Lung (tissue), 12 donors: Measurements from ENCODE around the gene RNU1-3. TPM values are rescaled to one million over a fixed set of nuclear protein-coding genes. Genes with fewer than 3 reads are reported as not detected.
"Not testable (repeated sequence)": the region's sequence is repeated elsewhere in the genome, so short reads cannot be mapped to it uniquely, and the experiment has no call there.

Source experiments
- ATAC-seq: fragments of 200-7000 bp; cut with Tn5 transposase; one replicate; pipeline ENCODE4 v1.9.1; 2020; ENCODE audit warnings: moderate number of reproducible peaks; ENCODE audit not compliant: insufficient read depth, low FRiP score
- DNase-seq, 3 donors: peaks; one replicate each; pipeline ENCODE4 v3.0.0-alpha.2; 2013 to 2017
- H3K27ac ChIP-seq, 2 donors: one replicate each; pipeline ENCODE4 v1.5.1; 2013; ENCODE audit warnings: mild to moderate bottlenecking in 2 of 2, moderate library complexity in 2 of 2, control low read depth in 1 of 2, inconsistent platforms in 1 of 2, low read depth in 1 of 2, low read length in 1 of 2
- H3K27me3 ChIP-seq, 3 donors: one replicate each; pipeline ENCODE4 v1.5.1; 2013; ENCODE audit warnings: low read length in 2 of 3; ENCODE audit not compliant: control insufficient read depth in 3 of 3, insufficient read depth in 3 of 3
- H3K36me3 ChIP-seq, 4 donors: one replicate each; pipeline ENCODE4 v1.5.1; 2013; ENCODE audit warnings: low read length in 4 of 4, mild to moderate bottlenecking in 1 of 4, moderate library complexity in 1 of 4; ENCODE audit not compliant: control insufficient read depth in 4 of 4, insufficient read depth in 4 of 4
- H3K4me1 ChIP-seq, 5 donors: one replicate each; pipeline ENCODE4 v1.5.1; 2013; ENCODE audit warnings: low read length in 5 of 5, mild to moderate bottlenecking in 2 of 5, moderate library complexity in 1 of 5; ENCODE audit not compliant: control insufficient read depth in 5 of 5, insufficient read depth in 5 of 5
- H3K4me3 ChIP-seq: one replicate; pipeline ENCODE4 v1.5.1; 2013; ENCODE audit warnings: mild to moderate bottlenecking, control low read depth, moderate library complexity
- H3K9ac ChIP-seq, 2 donors: one replicate each; pipeline ENCODE4 v1.5.1; 2013; ENCODE audit warnings: low read length in 2 of 2, control low read depth in 1 of 2; ENCODE audit not compliant: insufficient read depth in 1 of 2
- H3K9me3 ChIP-seq, 4 donors: one replicate each; pipeline ENCODE4 v1.5.1; 2013; ENCODE audit warnings: low read length in 3 of 4, mild to moderate bottlenecking in 1 of 4, moderate library complexity in 1 of 4; ENCODE audit not compliant: control insufficient read depth in 4 of 4, insufficient read depth in 3 of 4
- CTCF ChIP-seq: IDR thresholded peaks from 2 replicates; pipeline ENCODE4 v1.5.1; 2012; ENCODE audit warnings: mild to moderate bottlenecking; ENCODE audit errors: control extremely low read depth, extremely low read depth
- WGBS, 2 donors: extraction: QIAGEN DNeasy Blood & Tissue Kit; methylation state at CpG; one replicate each; pipeline ENCODE4 v1.1.7; 2013; 5-methylcytosine and 5-hydroxymethylcytosine counted together
- polyA plus RNA-seq, 2 donors: library from polyadenylated mRNA; stranded (reverse); fragments of 200-250 nt; gene quantifications; one replicate each; pipeline ENCODE4 v1.2.1, GENCODE V29; 2013
- total RNA-seq, 2 donors: library from RNA; depleted of rRNA in 1 of 2; stranded (reverse); fragments of >200 nt in 1 of 2; gene quantifications; one replicate each; pipeline ENCODE4 v1.2.1, GENCODE V29; 2014 to 2021
- donor health status: control.
- donor health status: control.
- donor health status: Bipolar disorder and iron deficiency.
- donor health status: healthy.
- donor health status: DM: yes; HTN: yes; CAD: no.

RNU1-3 gene
- total and polyA plus RNA-seq, 4 donors, result under 0.01 to 3,134 TPM; not detected in 2

GRCh38 chr1:16621681-16622315, 45.0 kb downstream of the RNU1-3 start:
- not testable (repeated sequence) for H3K27ac ChIP-seq, H3K4me1 ChIP-seq, ATAC-seq, H3K9ac ChIP-seq, H3K4me3 ChIP-seq, H3K9me3 ChIP-seq, H3K27me3 ChIP-seq, DNase-seq
- WGBS, 2 donors, result 91 to 98% methylated on average over 9 of the region's 9 CpGs
- peaks cover 5 to 36% (median 23%) of the 10 kb centered on the region in 4 donors for H3K36me3 ChIP-seq

GRCh38 chr1:16621300-16621658, 45.5 kb downstream of the RNU1-3 start:
- peaks cover 5 to 33% (median 21%) of the 10 kb centered on the region in 4 donors for H3K36me3 ChIP-seq

GRCh38 chr1:16619803-16620501, 46.8 kb downstream of the RNU1-3 start:
- H3K4me1 ChIP-seq, H3K27me3 ChIP-seq, H3K9me3 ChIP-seq, H3K27ac ChIP-seq, ATAC-seq, H3K9ac ChIP-seq, H3K4me3 ChIP-seq: not testable (repeated sequence)
- WGBS, 2 donors, result 88 to 96% methylated on average over 21 of the region's 21 CpGs
- H3K36me3 ChIP-seq, result peaks cover 5 to 24% (median 16%) of the 10 kb centered on the region in 4 donors
- peak in 2 of 3 donors; percentile 62 to 91 for DNase-seq

More at GRCh38 chr1:16621300-16621658, 45.5 kb downstream of the RNU1-3 start:
- ATAC-seq (no peak), DNase-seq (no peak)
- Histone ChIP-seq H3K27ac (no peak overlapping the region), H3K27me3 (no peaks in the 10 kb centered on the region), H3K9me3 (no peaks in the 10 kb centered on the region), H3K4me3 (no peak overlapping the region), H3K9ac (no peak overlapping the region), H3K4me1 (no peaks in the 10 kb centered on the region)
- TF ChIP-seq CTCF, result no peak
- WGBS, 2 donors, result 96 to 97% methylated on average over 2 of the region's 2 CpGs

- no peak for ATAC-seq
- DNase-seq, result no peak
- Histone ChIP-seq H3K27ac (no peak overlapping the region), H3K4me1 (peaks cover 0 to 7% (median 0%) of the 10 kb centered on the region in 5 donors), H3K27me3 (no peaks in the 10 kb centered on the region), H3K4me3 (no peak overlapping the region), H3K36me3 (peaks cover 0 to 17% (median 11%) of the 10 kb centered on the region in 4 donors), H3K9me3 (no peaks in the 10 kb centered on the region), H3K9ac (no peak overlapping the region)
- TF ChIP-seq CTCF, result no peak
- WGBS, 2 donors, result 87 to 90% methylated on average over 15 of the region's 15 CpGs
Measured at GRCh38 chr1:16618719-16619118, 48.0 kb downstream of the RNU1-3 start.
